OCI-LY7 (cell line): Measurements from ENCODE around the gene NOTCH2.

Source experiments
- EZH2phosphoT487 ChIP-seq: fragments of 200-600 bp; sonication (generic); IDR thresholded peaks from 2 replicates; pipeline ENCODE4 v1.6.1; 2018; ENCODE audit warnings: low read depth, borderline replicate concordance, mild to moderate bottlenecking, mixed run types, antibody characterized with exemption, low read length, moderate library complexity, mixed read lengths
- TF ChIP-seq, protein P1 (sequence below): fragments of 200-600 bp; sonication (generic); conservative IDR thresholded peaks from 2 replicates; pipeline ENCODE4 v1.5.1; 2014; ENCODE audit warnings: mild to moderate bottlenecking, antibody characterized with exemption, low read length, moderate library complexity, mixed read lengths

DNA sequence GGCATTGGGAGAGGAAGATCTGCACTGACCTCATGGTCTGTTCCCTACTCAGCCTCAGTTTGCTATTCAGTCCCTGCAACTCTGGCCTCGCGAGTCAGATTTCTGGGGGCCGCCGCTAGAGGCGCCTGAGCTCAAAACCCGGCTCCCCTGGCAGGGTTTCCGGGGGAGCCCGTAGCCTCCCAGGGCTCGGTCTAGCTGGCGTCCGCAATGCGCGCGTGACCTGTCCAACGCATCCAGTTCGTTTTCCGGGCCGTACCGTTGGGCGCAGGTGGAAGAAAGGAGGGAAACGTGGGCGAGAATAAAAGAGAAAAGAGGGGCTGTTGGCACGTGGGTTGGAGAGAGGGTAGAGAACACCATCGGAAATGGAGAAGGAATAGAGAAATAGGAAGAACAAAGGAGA lies 173.2 kb downstream of the NOTCH2 start, which contains the start of gene ADAM30:
- TF ChIP-seq, protein P1, sequence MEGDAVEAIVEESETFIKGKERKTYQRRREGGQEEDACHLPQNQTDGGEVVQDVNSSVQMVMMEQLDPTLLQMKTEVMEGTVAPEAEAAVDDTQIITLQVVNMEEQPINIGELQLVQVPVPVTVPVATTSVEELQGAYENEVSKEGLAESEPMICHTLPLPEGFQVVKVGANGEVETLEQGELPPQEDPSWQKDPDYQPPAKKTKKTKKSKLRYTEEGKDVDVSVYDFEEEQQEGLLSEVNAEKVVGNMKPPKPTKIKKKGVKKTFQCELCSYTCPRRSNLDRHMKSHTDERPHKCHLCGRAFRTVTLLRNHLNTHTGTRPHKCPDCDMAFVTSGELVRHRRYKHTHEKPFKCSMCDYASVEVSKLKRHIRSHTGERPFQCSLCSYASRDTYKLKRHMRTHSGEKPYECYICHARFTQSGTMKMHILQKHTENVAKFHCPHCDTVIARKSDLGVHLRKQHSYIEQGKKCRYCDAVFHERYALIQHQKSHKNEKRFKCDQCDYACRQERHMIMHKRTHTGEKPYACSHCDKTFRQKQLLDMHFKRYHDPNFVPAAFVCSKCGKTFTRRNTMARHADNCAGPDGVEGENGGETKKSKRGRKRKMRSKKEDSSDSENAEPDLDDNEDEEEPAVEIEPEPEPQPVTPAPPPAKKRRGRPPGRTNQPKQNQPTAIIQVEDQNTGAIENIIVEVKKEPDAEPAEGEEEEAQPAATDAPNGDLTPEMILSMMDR = no peak
- TF ChIP-seq EZH2phosphoT487 = no peak
